Measurements from ENCODE around the gene KCNAB2.

KCNAB2 gene

GRCh38 chr1:6111991-6112689 lies 66.5 kb downstream of the KCNAB2 start:
- no peak overlapping the region for H3K4me3 ChIP-seq (ENCODE audit: low read depth, low read length)
- no peak for DNase-seq (ENCODE audit: low read depth)
- TF ChIP-seq, protein P1, sequence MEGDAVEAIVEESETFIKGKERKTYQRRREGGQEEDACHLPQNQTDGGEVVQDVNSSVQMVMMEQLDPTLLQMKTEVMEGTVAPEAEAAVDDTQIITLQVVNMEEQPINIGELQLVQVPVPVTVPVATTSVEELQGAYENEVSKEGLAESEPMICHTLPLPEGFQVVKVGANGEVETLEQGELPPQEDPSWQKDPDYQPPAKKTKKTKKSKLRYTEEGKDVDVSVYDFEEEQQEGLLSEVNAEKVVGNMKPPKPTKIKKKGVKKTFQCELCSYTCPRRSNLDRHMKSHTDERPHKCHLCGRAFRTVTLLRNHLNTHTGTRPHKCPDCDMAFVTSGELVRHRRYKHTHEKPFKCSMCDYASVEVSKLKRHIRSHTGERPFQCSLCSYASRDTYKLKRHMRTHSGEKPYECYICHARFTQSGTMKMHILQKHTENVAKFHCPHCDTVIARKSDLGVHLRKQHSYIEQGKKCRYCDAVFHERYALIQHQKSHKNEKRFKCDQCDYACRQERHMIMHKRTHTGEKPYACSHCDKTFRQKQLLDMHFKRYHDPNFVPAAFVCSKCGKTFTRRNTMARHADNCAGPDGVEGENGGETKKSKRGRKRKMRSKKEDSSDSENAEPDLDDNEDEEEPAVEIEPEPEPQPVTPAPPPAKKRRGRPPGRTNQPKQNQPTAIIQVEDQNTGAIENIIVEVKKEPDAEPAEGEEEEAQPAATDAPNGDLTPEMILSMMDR (IDR thresholded peaks at IDR 0.05; ENCODE audit: insufficient read depth, low read depth, low read length, missing control alignments), result no peak

- DNase-seq (ENCODE audit: low read depth), result no peak
- H3K4me3 ChIP-seq (ENCODE audit: low read depth, low read length), result no peak overlapping the region
- TF ChIP-seq, protein P1 (IDR thresholded peaks at IDR 0.05; ENCODE audit: insufficient read depth, low read depth, low read length, missing control alignments), result no peak
Measured at GRCh38 chr1:6112690-6113005, 67.0 kb downstream of the KCNAB2 start.

DNA sequence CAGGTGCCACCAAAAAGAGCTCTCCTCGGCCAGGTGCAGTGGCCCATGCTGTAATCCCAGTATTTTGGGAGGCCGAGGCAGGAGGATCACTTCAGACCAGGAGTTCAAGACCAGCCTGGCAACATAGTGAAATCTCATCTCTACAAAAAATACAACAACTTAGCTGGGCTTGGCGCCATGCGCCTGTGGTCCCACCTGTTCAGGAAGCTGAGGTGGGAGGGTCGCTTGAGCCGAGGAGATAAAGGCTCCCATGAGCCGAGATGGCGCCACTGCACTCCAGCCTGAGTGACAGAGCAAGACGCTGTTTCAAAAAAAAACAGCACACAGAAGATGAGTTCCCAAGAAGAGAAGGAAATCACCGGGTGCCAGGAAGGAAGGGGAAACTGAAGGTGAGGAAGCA lies 67.4 kb downstream of the KCNAB2 start:
- TF ChIP-seq, protein P1 (IDR thresholded peaks at IDR 0.05; ENCODE audit: insufficient read depth, low read depth, low read length, missing control alignments), result no peak
- DNase-seq (ENCODE audit: low read depth), result no peak
- H3K4me3 ChIP-seq (ENCODE audit: low read depth, low read length), result no peak overlapping the region

DNA sequence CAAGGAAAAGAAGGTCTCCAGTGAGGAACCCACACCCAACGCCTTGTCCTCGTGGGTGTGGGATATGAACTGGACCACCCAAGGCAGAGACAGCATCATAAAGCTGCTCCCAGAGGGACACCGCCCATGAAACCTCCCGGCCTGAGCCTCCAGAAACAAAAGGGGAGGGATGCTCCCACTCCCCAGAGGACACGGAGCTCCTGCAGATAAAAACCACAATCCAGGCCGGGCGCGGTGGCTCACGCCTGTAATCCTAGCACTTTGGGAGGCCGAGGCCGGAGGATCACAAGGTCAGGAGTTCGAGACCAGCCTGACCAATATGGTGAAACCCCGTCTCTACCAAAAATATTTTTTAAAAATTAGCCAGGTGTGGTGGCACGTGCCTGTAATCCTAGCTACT lies 68.1 kb downstream of the KCNAB2 start:
- H3K4me3 ChIP-seq (ENCODE audit: low read depth, low read length), result no peak overlapping the region
- TF ChIP-seq, protein P1 (IDR thresholded peaks at IDR 0.05; ENCODE audit: insufficient read depth, low read depth, low read length, missing control alignments), result no peak
- no peak for DNase-seq (ENCODE audit: low read depth)

- TF ChIP-seq, protein P1 (IDR thresholded peaks at IDR 0.05; ENCODE audit: insufficient read depth, low read depth, low read length, missing control alignments), result no peak
- DNase-seq (ENCODE audit: low read depth), result no peak
- no peak overlapping the region for H3K4me3 ChIP-seq (ENCODE audit: low read depth, low read length)
Measured at GRCh38 chr1:6116137-6116536, 70.4 kb downstream of the KCNAB2 start.

- no peak for DNase-seq (ENCODE audit: low read depth)
- no peak overlapping the region for H3K4me3 ChIP-seq (ENCODE audit: low read depth, low read length)
- TF ChIP-seq, protein P1 (IDR thresholded peaks at IDR 0.05; ENCODE audit: insufficient read depth, low read depth, low read length, missing control alignments), result no peak
Measured at GRCh38 chr1:6117064-6117463, 71.4 kb downstream of the KCNAB2 start.

GRCh38 chr1:6117624-6118023 lies 71.9 kb downstream of the KCNAB2 start:
- no peak overlapping the region for H3K4me3 ChIP-seq (ENCODE audit: low read depth, low read length)
- TF ChIP-seq, protein P1 (IDR thresholded peaks at IDR 0.05; ENCODE audit: insufficient read depth, low read depth, low read length, missing control alignments), result no peak
- no peak for DNase-seq (ENCODE audit: low read depth)
